ENCODE measurements around the gene ABCA9. TPM values are rescaled to one million over a fixed set of nuclear protein-coding genes. Genes with fewer than 3 reads are reported as not detected.

Gene ABCA9
- polyA plus RNA-seq (2013, experiment 1 of 2): 0.63 TPM
- 0.91 TPM for polyA plus RNA-seq (2013, experiment 2 of 2)

GRCh38 chr17:69060822-69061221, at the start of gene ABCA9:
ABCA9 (minus strand) TSS chr17:69060927; CDS start chr17:69051126, 9,801 bp downstream.
- no peak within 1 kb of the TSS for H3K4me3 ChIP-seq (ENCODE audit: extremely low read depth, insufficient read depth, low read length, poor library complexity, severe bottlenecking)
- H3K36me3 ChIP-seq (ENCODE audit: control insufficient read depth, insufficient read depth, low read length): no peaks in the 10 kb centered on the region
- H3K4me1 ChIP-seq (ENCODE audit: control insufficient read depth, insufficient read depth, low read length, poor library complexity, severe bottlenecking): no peaks in the 10 kb centered on the region
- no peak within 1 kb of the TSS for H3K27ac ChIP-seq (ENCODE audit: low read depth, low read length, severe bottlenecking)
- H3K9me3 ChIP-seq (ENCODE audit: control insufficient read depth, low read length): no peaks in the 10 kb centered on the region
- 80% methylated on average over 1 of the region's 2 CpGs; no CpG with 5 or more reads in 1 of the 2 experiments for WGBS, 2 experiments (ENCODE audit: insufficient coverage in 2 of 2)

GRCh38 chr17:69105907-69106730, 45.4 kb upstream of the ABCA9 start:
- WGBS, 2 experiments (ENCODE audit: insufficient coverage in 2 of 2): 83 to 89% methylated on average over 5 of the region's 10 CpGs
- no peaks in the 10 kb centered on the region for H3K9me3 ChIP-seq (ENCODE audit: control insufficient read depth, low read length)
- no peak overlapping the region for H3K4me3 ChIP-seq (ENCODE audit: extremely low read depth, insufficient read depth, low read length, poor library complexity, severe bottlenecking)
- no peaks in the 10 kb centered on the region for H3K4me1 ChIP-seq (ENCODE audit: control insufficient read depth, insufficient read depth, low read length, poor library complexity, severe bottlenecking)
- H3K36me3 ChIP-seq (ENCODE audit: control insufficient read depth, insufficient read depth, low read length): no peaks in the 10 kb centered on the region
- H3K27ac ChIP-seq (ENCODE audit: low read depth, low read length, severe bottlenecking): no peak overlapping the region

- 100% methylated on average over 5 to 7 of the region's 9 CpGs for WGBS, 2 experiments (ENCODE audit: insufficient coverage in 2 of 2)
- Histone ChIP-seq H3K9me3 (ENCODE audit: control insufficient read depth, low read length) (no peaks in the 10 kb centered on the region), H3K27ac (ENCODE audit: low read depth, low read length, severe bottlenecking) (no peak overlapping the region), H3K4me3 (ENCODE audit: extremely low read depth, insufficient read depth, low read length, poor library complexity, severe bottlenecking) (no peak overlapping the region), H3K4me1 (ENCODE audit: control insufficient read depth, insufficient read depth, low read length, poor library complexity, severe bottlenecking) (no peaks in the 10 kb centered on the region), H3K36me3 (ENCODE audit: control insufficient read depth, insufficient read depth, low read length) (no peaks in the 10 kb centered on the region)
These were observed 43.0 kb upstream of the ABCA9 start for GRCh38 chr17:69103557-69104233.

GRCh38 chr17:69098625-69099024, 37.9 kb upstream of the ABCA9 start:
- Histone ChIP-seq H3K9me3 (ENCODE audit: control insufficient read depth, low read length) (no peaks in the 10 kb centered on the region), H3K4me3 (ENCODE audit: extremely low read depth, insufficient read depth, low read length, poor library complexity, severe bottlenecking) (no peak overlapping the region), H3K4me1 (ENCODE audit: control insufficient read depth, insufficient read depth, low read length, poor library complexity, severe bottlenecking) (no peaks in the 10 kb centered on the region), H3K27ac (ENCODE audit: low read depth, low read length, severe bottlenecking) (no peak overlapping the region), H3K36me3 (ENCODE audit: control insufficient read depth, insufficient read depth, low read length) (no peaks in the 10 kb centered on the region)
- no CpG with 5 or more reads among the region's 4 CpGs for WGBS, 2 experiments (ENCODE audit: insufficient coverage in 2 of 2)

- Histone ChIP-seq H3K36me3 (ENCODE audit: control insufficient read depth, insufficient read depth, low read length) (no peaks in the 10 kb centered on the region), H3K4me1 (ENCODE audit: control insufficient read depth, insufficient read depth, low read length, poor library complexity, severe bottlenecking) (no peaks in the 10 kb centered on the region), H3K27ac (ENCODE audit: low read depth, low read length, severe bottlenecking) (no peak overlapping the region), H3K9me3 (ENCODE audit: control insufficient read depth, low read length) (no peaks in the 10 kb centered on the region), H3K4me3 (ENCODE audit: extremely low read depth, insufficient read depth, low read length, poor library complexity, severe bottlenecking) (no peak overlapping the region)
- WGBS, 2 experiments (ENCODE audit: insufficient coverage in 2 of 2): no CpG with 5 or more reads among the region's 1 CpG
These were observed 35.8 kb upstream of the ABCA9 start for GRCh38 chr17:69096541-69096940.

- H3K27ac ChIP-seq (ENCODE audit: low read depth, low read length, severe bottlenecking): no peak overlapping the region
- no CpG with 5 or more reads among the region's 2 CpGs for WGBS, 2 experiments (ENCODE audit: insufficient coverage in 2 of 2)
- no peaks in the 10 kb centered on the region for H3K9me3 ChIP-seq (ENCODE audit: control insufficient read depth, low read length)
- no peaks in the 10 kb centered on the region for H3K36me3 ChIP-seq (ENCODE audit: control insufficient read depth, insufficient read depth, low read length)
- H3K4me3 ChIP-seq (ENCODE audit: extremely low read depth, insufficient read depth, low read length, poor library complexity, severe bottlenecking): no peak overlapping the region
- no peaks in the 10 kb centered on the region for H3K4me1 ChIP-seq (ENCODE audit: control insufficient read depth, insufficient read depth, low read length, poor library complexity, severe bottlenecking)
These were observed 33.3 kb upstream of the ABCA9 start for GRCh38 chr17:69093995-69094394.

GRCh38 chr17:69093279-69093789, 32.6 kb upstream of the ABCA9 start:
- Histone ChIP-seq H3K4me1 (ENCODE audit: control insufficient read depth, insufficient read depth, low read length, poor library complexity, severe bottlenecking) (no peaks in the 10 kb centered on the region), H3K27ac (ENCODE audit: low read depth, low read length, severe bottlenecking) (no peak overlapping the region), H3K4me3 (ENCODE audit: extremely low read depth, insufficient read depth, low read length, poor library complexity, severe bottlenecking) (no peak overlapping the region), H3K9me3 (ENCODE audit: control insufficient read depth, low read length) (no peaks in the 10 kb centered on the region), H3K36me3 (ENCODE audit: control insufficient read depth, insufficient read depth, low read length) (no peaks in the 10 kb centered on the region)
- 90 to 94% methylated on average over 3 of the region's 8 CpGs for WGBS, 2 experiments (ENCODE audit: insufficient coverage in 2 of 2)

GRCh38 chr17:69090365-69090764, 29.6 kb upstream of the ABCA9 start:
- no peaks in the 10 kb centered on the region for H3K9me3 ChIP-seq (ENCODE audit: control insufficient read depth, low read length)
- WGBS, 2 experiments (ENCODE audit: insufficient coverage in 2 of 2): 58 to 83% methylated on average over 1 to 2 of the region's 4 CpGs
- no peak overlapping the region for H3K27ac ChIP-seq (ENCODE audit: low read depth, low read length, severe bottlenecking)
- no peaks in the 10 kb centered on the region for H3K4me1 ChIP-seq (ENCODE audit: control insufficient read depth, insufficient read depth, low read length, poor library complexity, severe bottlenecking)
- H3K4me3 ChIP-seq (ENCODE audit: extremely low read depth, insufficient read depth, low read length, poor library complexity, severe bottlenecking): no peak overlapping the region
- H3K36me3 ChIP-seq (ENCODE audit: control insufficient read depth, insufficient read depth, low read length): no peaks in the 10 kb centered on the region

GRCh38 chr17:69088643-69089200, 28.0 kb upstream of the ABCA9 start:
- H3K36me3 ChIP-seq (ENCODE audit: control insufficient read depth, insufficient read depth, low read length): no peaks in the 10 kb centered on the region
- 69 to 73% methylated on average over 3 to 4 of the region's 4 CpGs for WGBS, 2 experiments (ENCODE audit: insufficient coverage in 2 of 2)
- no peaks in the 10 kb centered on the region for H3K9me3 ChIP-seq (ENCODE audit: control insufficient read depth, low read length)
- H3K27ac ChIP-seq (ENCODE audit: low read depth, low read length, severe bottlenecking): no peak overlapping the region
- no peaks in the 10 kb centered on the region for H3K4me1 ChIP-seq (ENCODE audit: control insufficient read depth, insufficient read depth, low read length, poor library complexity, severe bottlenecking)
- H3K4me3 ChIP-seq (ENCODE audit: extremely low read depth, insufficient read depth, low read length, poor library complexity, severe bottlenecking): no peak overlapping the region

- Histone ChIP-seq H3K27ac (ENCODE audit: low read depth, low read length, severe bottlenecking) (no peak overlapping the region), H3K4me1 (ENCODE audit: control insufficient read depth, insufficient read depth, low read length, poor library complexity, severe bottlenecking) (no peaks in the 10 kb centered on the region), H3K4me3 (ENCODE audit: extremely low read depth, insufficient read depth, low read length, poor library complexity, severe bottlenecking) (no peak overlapping the region), H3K9me3 (ENCODE audit: control insufficient read depth, low read length) (no peaks in the 10 kb centered on the region), H3K36me3 (ENCODE audit: control insufficient read depth, insufficient read depth, low read length) (no peaks in the 10 kb centered on the region)
- no CpG with 5 or more reads among the region's 1 CpG for WGBS, 2 experiments (ENCODE audit: insufficient coverage in 2 of 2)
These were observed 25.9 kb upstream of the ABCA9 start for GRCh38 chr17:69086641-69087040.

Measured in mesodermal cell (in vitro differentiated cells).